OCI-LY7 (cell line): ENCODE measurements around the gene ATP6V0B.

Source experiments
- EZH2phosphoT487 ChIP-seq: fragments of 200-600 bp; sonication (generic); IDR thresholded peaks from 2 replicates; pipeline ENCODE4 v1.6.1; 2018; ENCODE audit warnings: low read depth, borderline replicate concordance, mild to moderate bottlenecking, mixed run types, antibody characterized with exemption, low read length, moderate library complexity, mixed read lengths
- TF ChIP-seq, protein P1 (sequence below): fragments of 200-600 bp; sonication (generic); conservative IDR thresholded peaks from 2 replicates; pipeline ENCODE4 v1.5.1; 2014; ENCODE audit warnings: mild to moderate bottlenecking, antibody characterized with exemption, low read length, moderate library complexity, mixed read lengths

DNA sequence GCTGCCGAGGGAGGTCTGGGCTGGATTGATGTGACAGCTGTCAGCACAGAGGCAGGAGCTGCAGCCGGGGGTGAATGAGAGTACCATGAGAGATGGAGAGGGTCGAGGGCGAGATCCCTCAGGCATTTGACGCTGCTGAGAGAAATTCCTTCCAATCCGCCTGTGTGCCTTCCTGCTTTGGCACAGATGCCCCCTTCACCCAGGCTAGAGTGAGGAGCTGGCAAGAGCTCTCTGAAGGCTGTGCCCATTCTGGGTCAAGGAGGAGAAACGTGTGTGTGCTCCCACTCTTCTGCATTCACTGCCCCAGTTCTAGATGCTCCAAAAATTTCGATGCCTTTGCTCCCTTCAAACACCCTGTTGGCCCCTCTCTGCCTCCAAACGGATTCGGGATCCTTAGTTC, 36.4 kb upstream of the ATP6V0B start:
- TF ChIP-seq, protein P1, sequence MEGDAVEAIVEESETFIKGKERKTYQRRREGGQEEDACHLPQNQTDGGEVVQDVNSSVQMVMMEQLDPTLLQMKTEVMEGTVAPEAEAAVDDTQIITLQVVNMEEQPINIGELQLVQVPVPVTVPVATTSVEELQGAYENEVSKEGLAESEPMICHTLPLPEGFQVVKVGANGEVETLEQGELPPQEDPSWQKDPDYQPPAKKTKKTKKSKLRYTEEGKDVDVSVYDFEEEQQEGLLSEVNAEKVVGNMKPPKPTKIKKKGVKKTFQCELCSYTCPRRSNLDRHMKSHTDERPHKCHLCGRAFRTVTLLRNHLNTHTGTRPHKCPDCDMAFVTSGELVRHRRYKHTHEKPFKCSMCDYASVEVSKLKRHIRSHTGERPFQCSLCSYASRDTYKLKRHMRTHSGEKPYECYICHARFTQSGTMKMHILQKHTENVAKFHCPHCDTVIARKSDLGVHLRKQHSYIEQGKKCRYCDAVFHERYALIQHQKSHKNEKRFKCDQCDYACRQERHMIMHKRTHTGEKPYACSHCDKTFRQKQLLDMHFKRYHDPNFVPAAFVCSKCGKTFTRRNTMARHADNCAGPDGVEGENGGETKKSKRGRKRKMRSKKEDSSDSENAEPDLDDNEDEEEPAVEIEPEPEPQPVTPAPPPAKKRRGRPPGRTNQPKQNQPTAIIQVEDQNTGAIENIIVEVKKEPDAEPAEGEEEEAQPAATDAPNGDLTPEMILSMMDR: no peak
- TF ChIP-seq EZH2phosphoT487: no peak
